HCT116 (cell line): ENCODE measurements around the gene PIGQ. TPM values are rescaled to one million over a fixed set of nuclear protein-coding genes. Genes with fewer than 3 reads are reported as not detected.

Experiments
- ATAC-seq: fragments of 200-7000 bp; cut with Tn5 transposase; 2 replicates; pipeline ENCODE4 v1.9.1; 2020; ENCODE audit warnings: mild to moderate bottlenecking, moderate library complexity
- BruUV-seq: library from RNA; stranded (reverse); fragments of 400-500 nt; replicated peaks from 2 replicates; lab custom pipeline; 2021; lab: Mats Ljungman, UMichigan
- CTCF ChIA-PET: fragments of 300-600 bp; sonication (Branson Sonifier 250); formaldehyde crosslinking; loops from one replicate; lab custom pipeline; 2021; ENCODE audit warnings: antibody characterized with exemption; lab: Charles Lee
- POLR2A ChIA-PET: fragments of 300-600, 350-600 bp; sonication (Branson Sonifier 250); formaldehyde crosslinking; loops from one replicate; lab custom pipeline; 2021; ENCODE audit warnings: antibody characterized with exemption; lab: Charles Lee
- RAD21 ChIA-PET, 2 experiments: fragments of 300-600 bp; sonication (Branson Sonifier 250); formaldehyde crosslinking; loops; one replicate each; lab custom pipeline; 2023; ENCODE audit warnings: low total read pairs in 2 of 2; ENCODE audit not compliant: uncharacterized antibody in 2 of 2, unreplicated experiment in 2 of 2, low non-redundant PET in 1 of 2; lab: Charles Lee
- DNase-seq: peaks from one replicate; pipeline ENCODE4 v3.0.0-alpha.2; 2010; ENCODE audit warnings: low read depth, low spot score
- H2AFZ ChIP-seq: fragments of 200-600 bp; shearing (Covaris generic), sonication (generic); 2 replicates; pipeline ENCODE4 v1.6.1; 2017; ENCODE audit warnings: low read depth, mixed run types, mixed read lengths, antibody characterized with exemption, low read length; ENCODE audit not compliant: poor library complexity, severe bottlenecking
- H3K27ac ChIP-seq: 2 replicates; pipeline ENCODE4 v1.5.1; 2012; ENCODE audit warnings: low read depth, low read length
- H3K27me3 ChIP-seq: fragments of 200-600 bp; sonication (generic); 2 replicates; pipeline ENCODE4 v1.6.1; 2016; ENCODE audit warnings: mixed run types, low read length, mixed read lengths; ENCODE audit not compliant: insufficient read depth
- H3K36me3 ChIP-seq, 2 experiments: fragments of 200-500 bp in 1 of 2; fragments of 200-600 bp in 1 of 2; sonication (Bioruptor generic) in 1 of 2; sonication (generic) in 1 of 2; 2 replicates each; pipeline versions ENCODE4 v1.5.1 to v1.6.1; 2014 to 2016; ENCODE audit warnings: low read length in 2 of 2, inconsistent platforms in 1 of 2, mixed read lengths in 1 of 2, mixed run types in 1 of 2; ENCODE audit not compliant: insufficient read depth in 2 of 2, control insufficient read depth in 1 of 2
- H3K4me1 ChIP-seq, 2 experiments: fragments of 200-600 bp in 1 of 2; sonication (generic) in 1 of 2; 2 replicates each; pipeline versions ENCODE4 v1.5.1 to v1.6.1; 2012 to 2017; ENCODE audit warnings: low read length in 2 of 2, inconsistent platforms in 1 of 2, mild to moderate bottlenecking in 1 of 2, mixed read lengths in 1 of 2, mixed run types in 1 of 2, moderate library complexity in 1 of 2; ENCODE audit not compliant: insufficient read depth in 2 of 2, control insufficient read depth in 1 of 2
- H3K4me2 ChIP-seq: fragments of 200-600 bp; sonication (generic); 2 replicates; pipeline ENCODE4 v1.6.1; 2017; ENCODE audit warnings: mixed run types, low read length, mixed read lengths
- H3K4me3 ChIP-seq, 2 experiments: fragments of 200-600 bp in 1 of 2; sonication (generic) in 1 of 2; replicated peaks in 1 of 2; 2 replicates each; pipeline ENCODE4 v1.5.1; 2011 to 2016; ENCODE audit warnings: low read length in 2 of 2, control low read depth in 1 of 2, low read depth in 1 of 2, mild to moderate bottlenecking in 1 of 2, mixed read lengths in 1 of 2, mixed run types in 1 of 2
- H3K79me2 ChIP-seq: fragments of 200-600 bp; sonication (generic); 2 replicates; pipeline ENCODE4 v1.6.1; 2017; ENCODE audit warnings: mild to moderate bottlenecking, mixed run types, low read length, moderate library complexity, mixed read lengths; ENCODE audit not compliant: insufficient read depth
- H3K9ac ChIP-seq: fragments of 200-600 bp; sonication (generic); 2 replicates; pipeline ENCODE4 v1.6.1; 2016; ENCODE audit warnings: low read length, mixed read lengths
- H3K9me2 ChIP-seq: fragments of 200-600 bp; sonication (generic), shearing (Covaris generic); 2 replicates; pipeline ENCODE4 v1.6.1; 2017; ENCODE audit warnings: mixed run types, mild to moderate bottlenecking, moderate library complexity; ENCODE audit not compliant: insufficient read depth
- H3K9me3 ChIP-seq, 2 experiments: fragments of 200-500 bp in 1 of 2; fragments of 200-600 bp in 1 of 2; sonication (Bioruptor generic) in 1 of 2; sonication (generic) in 1 of 2; 2 replicates each; pipeline ENCODE4 v1.6.1; 2014 to 2017; ENCODE audit warnings: low read length in 2 of 2, mixed read lengths in 2 of 2, inconsistent platforms in 1 of 2, low read depth in 1 of 2, mild to moderate bottlenecking in 1 of 2, mixed run types in 1 of 2, moderate library complexity in 1 of 2; ENCODE audit not compliant: control insufficient read depth in 1 of 2, insufficient read depth in 1 of 2
- H4K20me1 ChIP-seq: fragments of 200-600 bp; sonication (generic), shearing (Covaris generic); 2 replicates; pipeline ENCODE4 v1.6.1; 2017; ENCODE audit warnings: mixed run types, mild to moderate bottlenecking, moderate library complexity; ENCODE audit not compliant: insufficient read depth
- EGR1 ChIP-seq: IDR thresholded peaks from 2 replicates; pipeline ENCODE4 v1.6.1; 2012; ENCODE audit warnings: low read depth
- ELF1 ChIP-seq: IDR thresholded peaks from 2 replicates; pipeline ENCODE4 v1.6.1; 2012; ENCODE audit warnings: low read depth, borderline replicate concordance
- EZH2 ChIP-seq: fragments of 200-600 bp; sonication (generic); IDR thresholded peaks from 2 replicates; pipeline ENCODE4 v1.6.1; 2017; ENCODE audit warnings: antibody characterized with exemption, mixed run types
- EZH2phosphoT487 ChIP-seq: fragments of 200-600 bp; IDR thresholded peaks from 2 replicates; pipeline ENCODE4 v1.6.1; 2018; ENCODE audit warnings: antibody characterized with exemption, borderline replicate concordance
- FOSL1 ChIP-seq: IDR thresholded peaks from 2 replicates; pipeline ENCODE4 v1.6.1; 2012; ENCODE audit warnings: low read depth
- POLR2A ChIP-seq: IDR thresholded peaks from 2 replicates; pipeline ENCODE4 v1.7.0; 2011; ENCODE audit warnings: borderline replicate concordance; ENCODE audit not compliant: insufficient read depth, insufficient read length; ENCODE audit errors: extremely low read depth
- POLR2AphosphoS5 ChIP-seq: IDR thresholded peaks from 2 replicates; pipeline ENCODE4 v1.6.1; 2011; ENCODE audit warnings: mild to moderate bottlenecking, low read depth, low read length, moderate library complexity
- SIN3A ChIP-seq: IDR thresholded peaks from 2 replicates; pipeline ENCODE4 v1.6.1; 2012; ENCODE audit warnings: low read depth
- YY1 ChIP-seq: IDR thresholded peaks from 2 replicates; pipeline ENCODE4 v1.6.1; 2011; ENCODE audit warnings: low read length, low read depth, moderate library complexity, mild to moderate bottlenecking; ENCODE audit not compliant: insufficient replicate concordance; ENCODE audit errors: extremely low read depth
- ZNF274 ChIP-seq: fragments of 200-500 bp; sonication (Bioruptor generic); IDR thresholded peaks from 2 replicates; pipeline ENCODE4 v1.6.1; 2014; ENCODE audit warnings: mild to moderate bottlenecking, low read depth, low read length, inconsistent platforms
- intact Hi-C: fragments of 100-400 bp; cut with micrococcal nuclease; formaldehyde crosslinking; loops from 2 replicates; pipeline ENCODE4 v1.10.0; 2022
- total RNA-seq: library from RNA; stranded (reverse); gene quantifications from one replicate; pipeline ENCODE4 v1.2.1, GENCODE V29; 2021; ENCODE audit not compliant: unreplicated experiment
- TF ChIP-seq, protein P1 (sequence below), 3 experiments: fragments of 200-600 bp in 1 of 3; sonication (generic) in 1 of 3; IDR thresholded peaks in 2 of 3; conservative IDR thresholded peaks in 1 of 3; 2 replicates each; pipeline ENCODE4 v1.5.1; 2012 to 2017; ENCODE audit warnings: low read depth in 2 of 3, low read length in 2 of 3, antibody characterized with exemption in 1 of 3, borderline replicate concordance in 1 of 3, control low read depth in 1 of 3, mild to moderate bottlenecking in 1 of 3, mixed read lengths in 1 of 3, mixed run types in 1 of 3, moderate library complexity in 1 of 3; ENCODE audit not compliant: insufficient read depth in 1 of 3
- TF ChIP-seq, protein P2 (sequence below): IDR thresholded peaks from 2 replicates; pipeline ENCODE4 v1.6.1; 2012; ENCODE audit warnings: low read depth

Gene PIGQ
- total RNA-seq, 1 experiment from 2014 or later: 21.0 TPM

DNA sequence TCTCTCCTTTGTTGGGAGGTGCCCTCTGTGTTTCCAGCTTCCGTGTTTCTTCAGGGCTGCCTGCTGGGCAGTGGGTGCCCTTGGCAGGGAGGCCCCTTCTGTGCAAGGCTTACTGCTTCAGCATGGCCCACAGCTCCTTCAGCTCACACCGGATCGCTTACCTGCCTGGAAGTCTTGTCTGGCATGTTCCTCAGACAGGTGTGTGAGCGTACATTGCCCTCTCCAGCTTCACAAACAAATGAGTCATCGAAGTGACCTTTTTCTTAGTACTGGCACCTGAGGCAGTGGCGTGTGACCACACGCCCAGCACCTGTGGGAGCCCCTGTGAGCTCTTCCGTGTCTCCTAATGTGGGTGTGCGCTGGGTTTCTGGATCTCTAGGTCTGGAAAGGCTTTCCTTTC lies 23.6 kb downstream of the PIGQ start (continued):
- no peak for TF ChIP-seq YY1
- TF ChIP-seq, all 23 proteins: peak for 5

DNA sequence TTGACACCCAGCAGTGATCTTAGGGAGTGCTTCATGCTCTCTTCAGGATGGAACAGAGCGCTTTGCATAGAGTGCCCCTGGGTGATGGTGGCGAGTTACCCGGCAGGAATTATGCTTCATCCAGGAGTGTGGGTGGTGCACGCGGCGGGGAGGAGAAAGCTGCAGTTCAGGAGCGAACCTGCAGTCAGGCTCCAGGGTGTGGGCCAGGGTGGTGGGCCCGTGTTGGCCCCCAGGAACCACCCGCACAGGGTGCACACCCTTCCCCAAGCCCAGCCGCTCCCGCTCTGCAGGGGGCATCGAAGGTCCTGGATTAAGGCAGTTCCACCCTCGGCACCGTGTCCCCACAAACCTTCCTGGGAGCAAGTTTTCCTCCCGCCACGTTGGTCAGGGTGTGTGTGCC lies 24.0 kb downstream of the PIGQ start:
- no peaks in the 10 kb centered on the region for H3K27me3 ChIP-seq
- intact Hi-C loops: loop anchor here (5.0 kb wide), 1 partner anchor 33 kb away; no protein-coding TSS in a partner anchor
- H3K9me2 ChIP-seq: no peaks in the 10 kb centered on the region
- no peaks in the 10 kb centered on the region for H4K20me1 ChIP-seq
- POLR2A ChIA-PET: no interaction called here
- no peak overlapping the region for H2AFZ ChIP-seq
- no peak for ATAC-seq
- H3K4me2 ChIP-seq: peak overlapping the region; percentile 70
- peaks cover 21% of the 10 kb centered on the region; the same call in 1 of the 2 replicates for H3K79me2 ChIP-seq
- H3K4me1 ChIP-seq: peaks cover 30 to 35% of the 10 kb centered on the region in 2 experiments
- H3K27ac ChIP-seq: peak overlapping the region; percentile 76
- no peaks in the 10 kb centered on the region for H3K36me3 ChIP-seq
- peak overlapping the region; percentile 36 for H3K9ac ChIP-seq
- BruUV-seq: no TSS peak
- no peaks in the 10 kb centered on the region for H3K9me3 ChIP-seq
- DNase-seq: no peak
- CTCF ChIA-PET: interaction anchor here (1.0 to 1.1 kb wide), 2 partner anchors 15 to 54 kb away, joined by 3 to 4 read pairs; no protein-coding TSS in a partner anchor
- 0 out of 2 replicates have a peak, but pooled peaks have one; percentile 16 for TF ChIP-seq SIN3A
- TF ChIP-seq EGR1: 0 out of 2 replicates have a peak, but pooled peaks have one; percentile 20
- no peak for TF ChIP-seq POLR2AphosphoS5
- TF ChIP-seq EZH2phosphoT487: no peak
- no peak for TF ChIP-seq EZH2
- TF ChIP-seq, all 23 proteins: peak for 2
- RAD21 ChIA-PET: interaction anchor here in 1 of 2 experiments (0.7 kb wide), 1 partner anchor 46 kb away, joined by 3 read pairs; no protein-coding TSS in a partner anchor
- peak overlapping the region in 1 of 2 experiments; percentile 13; a peak in 1 of 4 replicates for H3K4me3 ChIP-seq

DNA sequence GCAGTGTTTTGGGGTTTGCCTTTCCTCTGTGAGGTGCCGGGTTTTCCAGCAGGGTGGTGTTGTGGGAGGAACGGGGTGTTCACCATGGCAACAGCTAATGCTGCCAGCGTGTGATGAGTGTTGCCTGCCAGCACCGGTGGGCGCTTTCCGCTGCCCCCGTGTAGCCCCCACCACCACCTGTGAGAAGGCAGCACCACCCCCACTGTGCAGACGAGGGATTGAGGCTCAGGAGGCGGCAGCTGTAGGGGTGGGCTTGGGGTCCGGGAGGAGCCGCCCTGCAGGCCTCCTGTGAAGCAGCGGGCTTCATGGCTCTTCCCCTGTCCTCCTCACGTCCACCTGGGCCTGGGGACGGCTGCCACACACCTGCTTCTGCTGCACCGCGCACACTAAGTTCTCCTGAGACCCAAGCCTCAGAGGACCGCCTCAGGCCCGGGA lies 25.3 kb downstream of the PIGQ start:
- ChIA-PET CTCF (no interaction called here), POLR2A (no interaction called here), RAD21 (no interaction called here)
- Histone ChIP-seq H3K79me2 (peaks cover 21% of the 10 kb centered on the region; the same call in 1 of the 2 replicates), H3K4me1 (peaks cover 30 to 35% of the 10 kb centered on the region in 2 experiments), H3K36me3 (peaks cover 0 to 3% of the 10 kb centered on the region in 2 experiments; a peak in 1 of 4 replicates), H3K27ac (no peak overlapping the region), H4K20me1 (no peaks in the 10 kb centered on the region), H3K4me3 (no peak overlapping the region), H3K9ac (no peak overlapping the region), H3K27me3 (no peaks in the 10 kb centered on the region), H2AFZ (no peak overlapping the region), H3K9me2 (no peaks in the 10 kb centered on the region), H3K9me3 (no peaks in the 10 kb centered on the region), H3K4me2 (no peak overlapping the region)
- no TSS peak for BruUV-seq
- intact Hi-C loops: no loop called here
- ATAC-seq (no peak), DNase-seq (no peak)
- TF ChIP-seq, protein P1, sequence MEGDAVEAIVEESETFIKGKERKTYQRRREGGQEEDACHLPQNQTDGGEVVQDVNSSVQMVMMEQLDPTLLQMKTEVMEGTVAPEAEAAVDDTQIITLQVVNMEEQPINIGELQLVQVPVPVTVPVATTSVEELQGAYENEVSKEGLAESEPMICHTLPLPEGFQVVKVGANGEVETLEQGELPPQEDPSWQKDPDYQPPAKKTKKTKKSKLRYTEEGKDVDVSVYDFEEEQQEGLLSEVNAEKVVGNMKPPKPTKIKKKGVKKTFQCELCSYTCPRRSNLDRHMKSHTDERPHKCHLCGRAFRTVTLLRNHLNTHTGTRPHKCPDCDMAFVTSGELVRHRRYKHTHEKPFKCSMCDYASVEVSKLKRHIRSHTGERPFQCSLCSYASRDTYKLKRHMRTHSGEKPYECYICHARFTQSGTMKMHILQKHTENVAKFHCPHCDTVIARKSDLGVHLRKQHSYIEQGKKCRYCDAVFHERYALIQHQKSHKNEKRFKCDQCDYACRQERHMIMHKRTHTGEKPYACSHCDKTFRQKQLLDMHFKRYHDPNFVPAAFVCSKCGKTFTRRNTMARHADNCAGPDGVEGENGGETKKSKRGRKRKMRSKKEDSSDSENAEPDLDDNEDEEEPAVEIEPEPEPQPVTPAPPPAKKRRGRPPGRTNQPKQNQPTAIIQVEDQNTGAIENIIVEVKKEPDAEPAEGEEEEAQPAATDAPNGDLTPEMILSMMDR (IDR thresholded peaks at IDR 0.05 in 2 of 3, conservative IDR thresholded peaks at IDR 0.05 in 1 of 3; ENCODE audit: borderline replicate concordance in 1 of 3, insufficient read depth in 1 of 3, low read depth in 2 of 3, low read length in 2 of 3): no peak
- TF ChIP-seq, protein P2, sequence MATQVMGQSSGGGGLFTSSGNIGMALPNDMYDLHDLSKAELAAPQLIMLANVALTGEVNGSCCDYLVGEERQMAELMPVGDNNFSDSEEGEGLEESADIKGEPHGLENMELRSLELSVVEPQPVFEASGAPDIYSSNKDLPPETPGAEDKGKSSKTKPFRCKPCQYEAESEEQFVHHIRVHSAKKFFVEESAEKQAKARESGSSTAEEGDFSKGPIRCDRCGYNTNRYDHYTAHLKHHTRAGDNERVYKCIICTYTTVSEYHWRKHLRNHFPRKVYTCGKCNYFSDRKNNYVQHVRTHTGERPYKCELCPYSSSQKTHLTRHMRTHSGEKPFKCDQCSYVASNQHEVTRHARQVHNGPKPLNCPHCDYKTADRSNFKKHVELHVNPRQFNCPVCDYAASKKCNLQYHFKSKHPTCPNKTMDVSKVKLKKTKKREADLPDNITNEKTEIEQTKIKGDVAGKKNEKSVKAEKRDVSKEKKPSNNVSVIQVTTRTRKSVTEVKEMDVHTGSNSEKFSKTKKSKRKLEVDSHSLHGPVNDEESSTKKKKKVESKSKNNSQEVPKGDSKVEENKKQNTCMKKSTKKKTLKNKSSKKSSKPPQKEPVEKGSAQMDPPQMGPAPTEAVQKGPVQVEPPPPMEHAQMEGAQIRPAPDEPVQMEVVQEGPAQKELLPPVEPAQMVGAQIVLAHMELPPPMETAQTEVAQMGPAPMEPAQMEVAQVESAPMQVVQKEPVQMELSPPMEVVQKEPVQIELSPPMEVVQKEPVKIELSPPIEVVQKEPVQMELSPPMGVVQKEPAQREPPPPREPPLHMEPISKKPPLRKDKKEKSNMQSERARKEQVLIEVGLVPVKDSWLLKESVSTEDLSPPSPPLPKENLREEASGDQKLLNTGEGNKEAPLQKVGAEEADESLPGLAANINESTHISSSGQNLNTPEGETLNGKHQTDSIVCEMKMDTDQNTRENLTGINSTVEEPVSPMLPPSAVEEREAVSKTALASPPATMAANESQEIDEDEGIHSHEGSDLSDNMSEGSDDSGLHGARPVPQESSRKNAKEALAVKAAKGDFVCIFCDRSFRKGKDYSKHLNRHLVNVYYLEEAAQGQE: no peak
- TF ChIP-seq FOSL1 (no peak), YY1 (no peak), ELF1 (no peak), ZNF274 (no peak), POLR2A (no peak), POLR2AphosphoS5 (no peak), EGR1 (no peak)
